Prostate gland (tissue), 2 donors: ENCODE data around the gene PPM1F.

Source experiments
- CTCF ChIP-seq, 4 experiments: fragments of 200-600 bp in 2 of 4; fragments of 450-650 bp in 2 of 4; sonication (generic) in 2 of 4; IDR thresholded peaks; 1 replicate in 3 of 4; 2 replicates in 1 of 4; pipeline ENCODE4 v1.5.1; 2016 to 2019; ENCODE audit warnings: antibody characterized with exemption in 4 of 4, mild to moderate bottlenecking in 2 of 4, moderate library complexity in 2 of 4
- POLR2AphosphoS5 ChIP-seq: sonication (generic); formaldehyde crosslinking; IDR thresholded peaks from one replicate; pipeline ENCODE4 v1.6.1; 2017; ENCODE audit warnings: antibody characterized with exemption

DNA sequence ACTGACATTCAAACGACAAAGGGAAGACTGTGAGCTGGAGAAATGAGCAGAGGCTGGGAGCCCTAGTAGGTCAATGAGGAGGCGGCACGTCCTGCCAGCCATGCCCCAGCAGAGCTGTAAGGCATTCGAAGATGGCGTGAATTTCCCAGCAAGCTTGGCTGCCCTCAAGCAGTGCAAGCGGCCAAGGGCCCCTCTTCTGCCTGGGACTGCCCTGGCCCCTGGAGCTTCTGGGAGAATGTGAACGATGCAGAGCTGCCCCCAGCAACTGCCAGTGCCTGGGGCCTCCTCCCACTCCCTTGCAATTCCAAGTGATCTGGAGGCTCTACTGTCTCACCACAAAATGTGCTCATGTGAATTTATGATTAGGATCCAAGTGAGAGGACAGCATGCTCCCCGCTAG, 4.3 kb downstream of the PPM1F start:
- TF ChIP-seq CTCF (IDR thresholded peaks at IDR 0.05) (no peak), POLR2AphosphoS5 (no peak)
